HG02943 (cell line): ENCODE measurements around the gene KLHL14.
"Not testable (repeated sequence)": the region's sequence is repeated elsewhere in the genome, so short reads cannot be mapped to it uniquely, and the experiment has no call there.

Source experiments
- ATAC-seq: cut with Tn5 transposase; IDR thresholded peaks from one replicate; pipeline ENCODE4 v1.9.1; 2021; ENCODE audit warnings: mild to moderate bottlenecking, low read depth, moderate library complexity; ENCODE audit not compliant: unreplicated experiment

The KLHL14 gene

DNA sequence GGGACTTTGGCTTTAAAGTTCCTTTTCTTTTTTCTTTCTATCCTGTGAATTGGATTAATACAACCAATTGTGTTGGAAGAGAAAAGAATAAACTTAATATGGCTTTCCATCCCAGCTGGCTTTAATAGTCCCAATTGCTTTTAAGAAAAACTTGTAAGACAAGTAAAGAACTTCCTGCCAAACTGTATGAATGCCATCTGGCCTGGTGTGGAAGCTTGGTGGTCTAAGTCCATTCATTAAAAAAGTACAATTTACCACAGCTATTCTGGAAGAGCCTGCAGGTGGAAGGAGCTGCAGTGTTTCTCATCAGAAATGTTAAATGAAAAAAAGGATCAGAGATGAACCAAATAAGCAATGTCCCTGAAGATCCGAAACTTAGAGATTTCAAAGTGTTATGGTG lies 103.9 kb downstream of the KLHL14 start:
- ATAC-seq, result no peak

GRCh38 chr18:32661486-32662299 lies 111.1 kb downstream of the KLHL14 start:
- ATAC-seq, result no peak

DNA sequence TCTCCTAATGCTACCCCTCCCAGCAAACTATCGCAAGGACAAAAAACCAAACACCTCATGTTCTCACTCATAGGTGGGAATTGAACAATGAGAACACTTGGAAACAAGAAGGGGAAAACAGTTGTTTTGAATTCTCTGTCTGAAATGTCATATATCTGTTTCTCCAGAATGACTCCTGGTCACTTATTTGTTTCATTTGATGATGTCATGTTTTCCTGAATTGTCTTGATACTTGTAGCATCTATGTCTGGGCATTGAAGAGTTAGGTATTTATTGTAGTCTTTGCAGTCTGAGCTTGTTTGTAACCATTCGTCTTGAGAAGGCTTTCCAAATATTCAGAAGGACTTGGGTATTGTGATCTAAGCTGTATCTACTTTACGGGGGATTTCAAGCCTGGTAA lies 118.3 kb downstream of the KLHL14 start:
- ATAC-seq, result not testable (repeated sequence)

DNA sequence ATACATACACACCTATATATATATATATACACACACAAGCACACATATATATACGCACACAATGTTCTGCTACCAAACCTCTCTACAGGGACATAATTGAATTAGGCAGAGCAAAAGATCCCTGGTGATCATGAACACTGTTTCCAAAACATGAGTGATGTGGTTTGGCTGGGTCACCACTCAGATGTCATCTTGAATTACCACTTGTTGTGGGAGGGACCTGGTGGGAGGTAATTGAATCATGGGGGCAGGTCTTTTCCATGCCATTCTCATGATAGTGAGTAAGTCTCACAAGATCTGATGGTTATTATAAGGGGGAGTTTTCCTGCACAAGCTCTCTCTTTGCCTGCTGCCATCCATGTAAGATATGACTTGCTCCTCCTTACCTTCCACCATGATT lies 135.2 kb downstream of the KLHL14 start:
- not testable (repeated sequence) for ATAC-seq

DNA sequence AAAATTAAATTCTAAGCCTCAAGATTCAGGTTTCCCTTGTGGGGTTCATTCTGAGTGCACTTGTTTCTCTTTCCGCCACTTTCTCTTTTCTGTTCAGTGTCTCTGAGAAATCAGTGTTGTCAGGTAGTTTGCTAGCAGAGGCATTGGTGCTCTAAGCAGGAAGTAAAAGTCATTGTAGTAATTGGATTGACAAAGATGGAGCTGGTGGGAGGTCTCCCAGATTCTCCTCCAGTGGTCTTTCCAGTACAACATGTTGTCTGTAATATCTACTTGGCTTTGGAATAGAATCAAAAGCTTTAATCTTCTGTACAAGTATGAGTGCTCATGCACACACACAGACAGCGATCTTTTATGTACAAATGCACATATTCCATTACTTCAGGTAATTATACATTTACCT lies 135.6 kb downstream of the KLHL14 start:
- no peak for ATAC-seq

DNA sequence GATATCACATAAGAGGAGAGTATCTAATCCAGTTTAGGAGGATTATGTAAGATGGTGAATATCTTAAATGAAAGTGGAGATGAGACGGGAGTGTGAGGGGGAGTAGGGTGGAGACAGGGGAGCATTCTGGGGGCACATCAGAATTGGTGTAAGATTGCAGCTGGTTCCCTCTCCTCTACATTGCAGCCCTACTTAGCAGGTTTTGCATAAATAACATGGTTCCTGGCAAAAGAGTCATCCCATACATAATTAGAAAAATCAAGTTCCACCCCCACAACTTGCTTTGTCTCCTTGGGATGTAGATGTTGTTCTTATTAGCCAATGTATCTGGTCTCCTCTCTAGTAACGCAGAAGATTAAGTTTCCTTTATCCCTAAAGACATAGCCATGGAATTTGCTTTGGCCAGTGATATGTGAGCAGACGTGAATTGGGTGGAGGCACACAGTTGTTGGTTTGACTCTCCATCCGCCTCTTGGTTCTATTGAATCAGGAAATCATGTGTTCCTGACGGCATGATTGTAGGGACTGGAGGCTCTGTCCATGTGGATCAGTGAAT lies 137.9 kb downstream of the KLHL14 start:
- ATAC-seq, result no peak

- no peak for ATAC-seq
These were observed 142.7 kb downstream of the KLHL14 start for GRCh38 chr18:32629981-32630700.

GRCh38 chr18:32629292-32629691 lies 143.5 kb downstream of the KLHL14 start:
- ATAC-seq, result no peak

DNA sequence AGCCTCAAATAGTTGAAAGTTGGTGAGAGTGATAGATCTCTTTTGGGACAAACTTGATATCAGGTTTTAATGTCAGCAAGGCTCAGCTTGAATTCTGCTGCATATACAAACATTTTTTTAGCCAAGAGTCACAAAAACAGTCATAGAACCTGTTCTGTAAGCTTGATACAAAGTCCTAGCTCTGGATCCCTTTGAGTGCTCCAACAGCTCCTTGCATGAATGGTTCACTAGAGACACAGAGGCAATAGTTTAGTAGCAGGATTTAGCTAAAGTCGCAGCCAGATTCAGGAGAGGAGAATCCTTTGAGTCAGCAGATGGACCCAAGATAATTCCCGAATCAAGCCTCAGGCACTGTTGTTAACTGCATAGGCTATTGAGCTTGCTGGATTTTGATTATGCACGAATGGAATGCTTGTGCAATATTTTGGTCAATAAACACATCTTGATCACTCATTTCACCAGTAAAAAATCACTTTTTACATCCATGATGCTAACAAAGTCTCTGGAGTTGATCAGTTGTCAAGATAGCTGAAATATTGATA lies 148.6 kb downstream of the KLHL14 start:
- no peak for ATAC-seq

GRCh38 chr18:32623563-32623962 lies 149.3 kb downstream of the KLHL14 start:
- ATAC-seq, result no peak
